Measurements from ENCODE around the gene TBX2.

TBX2 gene

GRCh38 chr17:61388561-61389356, 10.9 kb upstream of the TBX2 start:
- no peak for DNase-seq

DNA sequence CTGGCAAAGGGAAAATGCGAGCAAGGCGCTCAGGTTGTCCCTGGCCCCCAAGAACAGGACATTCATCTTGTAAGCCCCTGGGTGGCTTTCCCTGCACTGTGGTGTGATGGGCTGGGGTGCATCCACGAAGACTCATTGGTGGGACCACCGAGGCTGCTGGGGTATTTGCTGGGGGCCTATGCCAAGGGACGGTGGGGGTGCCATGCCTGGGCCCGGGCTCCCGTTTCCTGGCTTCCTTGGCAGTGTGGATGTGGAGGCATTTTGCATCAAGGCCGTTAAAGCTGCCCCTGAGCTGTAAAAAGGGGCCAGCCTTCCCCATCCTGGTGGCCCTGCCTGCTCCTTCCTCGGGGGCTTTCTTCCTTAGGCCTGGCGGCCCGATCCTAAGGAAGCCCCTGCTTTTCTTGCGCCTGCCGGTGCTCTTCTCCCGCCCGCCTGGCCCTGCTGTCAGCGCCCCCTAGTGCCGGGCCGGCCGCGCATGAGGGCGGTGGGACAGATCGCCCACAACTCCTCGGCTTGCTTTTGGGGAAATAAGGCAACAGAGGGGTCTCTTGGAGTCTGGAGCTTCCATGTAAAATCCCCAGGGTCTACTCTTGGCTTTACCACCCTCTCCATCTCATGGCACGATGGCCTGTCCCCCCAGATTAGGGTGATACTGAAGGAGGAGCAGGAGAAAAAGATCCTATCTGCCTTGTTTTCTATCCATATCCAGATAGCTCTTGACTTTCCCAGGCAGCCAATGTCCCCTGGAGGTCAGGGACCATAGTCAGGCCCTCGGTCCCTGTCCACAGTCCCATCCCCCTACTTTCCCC, 9.8 kb upstream of the TBX2 start:
- no peak for DNase-seq

DNA sequence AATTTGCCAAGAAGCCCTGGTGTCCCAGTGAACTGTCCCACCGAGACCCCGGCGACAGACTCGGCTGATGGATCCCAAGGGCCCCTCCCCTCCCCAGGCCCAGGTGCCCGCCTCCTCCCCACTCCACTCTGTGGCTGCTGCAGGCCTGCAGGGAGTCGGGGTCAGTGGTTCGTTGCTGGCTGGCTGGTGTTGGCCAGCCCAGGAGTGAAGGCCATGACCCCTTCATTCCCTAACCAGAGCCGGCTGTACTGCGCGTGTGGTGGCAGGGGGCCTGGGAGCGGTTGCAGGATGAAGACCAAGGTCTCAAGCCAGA, 9.2 kb upstream of the TBX2 start:
- no peak for DNase-seq

DNA sequence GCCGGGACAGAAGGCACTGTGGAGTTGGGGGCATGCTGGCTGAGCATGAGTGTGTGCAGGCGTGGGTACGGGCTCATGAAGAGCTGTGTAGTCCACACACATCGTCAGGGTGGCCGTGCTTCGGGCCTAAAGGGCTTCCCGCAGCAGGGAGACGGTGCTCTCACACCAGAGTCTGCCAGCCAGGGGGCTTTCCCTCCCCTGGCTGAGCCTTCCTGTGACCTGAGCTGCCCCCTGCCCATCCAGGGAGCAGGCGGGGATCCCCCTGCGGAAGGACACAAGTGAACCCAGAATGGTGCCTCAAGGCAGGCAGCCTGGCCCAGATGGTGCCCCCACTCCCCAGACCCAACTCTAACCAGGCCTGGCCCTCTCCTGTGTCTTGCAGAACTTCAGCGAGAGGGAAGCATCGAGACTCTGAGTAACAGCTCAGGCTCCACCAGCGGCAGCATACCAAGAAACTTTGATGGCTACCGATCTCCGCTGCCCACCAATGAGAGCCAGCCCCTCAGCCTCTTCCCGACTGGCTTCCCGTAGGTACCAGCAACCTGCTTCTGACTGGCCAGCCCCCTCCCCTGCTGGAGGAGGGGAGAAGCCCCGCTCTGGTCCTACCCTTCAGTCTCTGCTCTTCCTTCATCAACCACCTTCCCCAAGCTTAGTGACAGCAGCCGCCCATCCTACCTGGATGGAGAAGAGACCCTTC, 7.9 kb upstream of the TBX2 start:
- DNase-seq = no peak

DNA sequence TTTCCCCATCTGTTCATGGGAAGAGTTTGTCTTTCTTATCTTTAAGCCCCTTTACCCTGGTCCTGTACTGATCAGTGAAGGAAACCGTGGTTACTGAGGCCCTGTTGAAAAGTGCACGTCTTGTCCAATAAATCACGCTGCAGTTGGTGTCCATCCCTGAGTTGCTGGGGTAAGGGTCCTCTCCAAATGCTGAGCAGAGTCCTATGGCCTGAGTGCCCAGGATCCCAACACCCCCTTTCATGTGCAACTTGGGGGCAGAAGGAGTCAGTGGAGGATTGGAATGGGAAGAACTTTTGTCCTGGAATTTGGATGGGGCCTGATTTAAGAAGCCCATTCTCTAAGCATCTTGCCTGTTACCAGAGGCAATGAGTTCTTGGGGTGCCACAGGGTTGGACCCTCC, 7.0 kb upstream of the TBX2 start:
- DNase-seq = no peak

DNA sequence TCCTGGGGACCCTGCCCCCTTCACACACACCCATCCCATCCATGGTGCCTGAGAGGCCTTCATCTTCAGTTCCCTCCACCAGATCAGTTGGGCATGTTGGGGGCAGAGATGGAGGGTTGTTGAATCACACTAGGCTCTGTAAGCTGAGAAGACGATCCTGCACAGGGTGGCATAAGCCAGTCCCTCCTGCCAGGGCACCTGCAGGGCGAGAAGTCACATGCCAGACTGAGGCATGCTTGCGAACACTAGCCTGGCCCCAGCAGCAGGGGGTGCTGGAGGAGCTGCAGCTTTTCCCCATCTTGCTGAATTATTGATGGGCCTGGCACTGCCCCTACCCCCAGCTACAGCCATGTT, 6.1 kb upstream of the TBX2 start:
- no peak for DNase-seq

- no peak for DNase-seq
These were observed 5.6 kb upstream of the TBX2 start for GRCh38 chr17:61393904-61394629.

DNA sequence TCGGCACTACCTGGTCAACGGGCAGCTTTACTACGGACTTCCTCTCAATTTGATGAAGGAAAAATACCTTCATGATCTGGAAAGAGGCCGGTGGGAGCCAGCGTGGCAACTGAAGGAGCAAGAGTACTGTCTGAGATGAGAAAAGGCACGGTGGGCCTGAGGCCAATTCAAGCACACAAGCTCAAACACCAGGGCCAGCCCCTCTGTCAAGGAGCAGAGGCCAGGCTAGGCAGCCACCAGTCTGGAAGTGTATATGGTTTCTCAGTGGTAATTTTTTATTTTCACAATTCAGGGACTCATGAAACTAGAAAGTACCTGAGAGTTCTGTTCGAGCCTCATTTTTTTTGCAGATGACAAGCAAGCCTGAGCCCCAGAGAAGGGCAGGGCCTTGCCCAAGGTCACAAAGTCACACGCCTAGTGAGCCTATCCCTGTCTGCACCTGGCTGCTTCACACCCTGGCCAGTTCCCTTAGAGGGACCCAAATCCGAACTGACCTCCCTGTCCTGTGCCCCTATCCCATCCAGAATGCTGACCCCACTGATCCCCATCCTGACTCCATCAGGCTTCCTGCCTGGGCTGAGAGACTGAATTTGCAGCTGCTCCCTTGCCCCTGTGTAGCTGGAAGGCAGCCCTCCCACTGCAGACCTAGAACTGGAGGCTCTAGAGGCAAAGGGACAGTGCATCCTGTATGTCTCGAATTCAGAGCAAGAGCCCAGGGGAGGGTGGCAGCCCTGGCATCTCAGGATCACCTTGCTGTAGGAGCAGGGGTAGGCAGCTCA, 4.8 kb upstream of the TBX2 start:
- no peak for DNase-seq

- no peak for DNase-seq
These were observed 4.1 kb upstream of the TBX2 start for GRCh38 chr17:61395409-61395982.

DNA sequence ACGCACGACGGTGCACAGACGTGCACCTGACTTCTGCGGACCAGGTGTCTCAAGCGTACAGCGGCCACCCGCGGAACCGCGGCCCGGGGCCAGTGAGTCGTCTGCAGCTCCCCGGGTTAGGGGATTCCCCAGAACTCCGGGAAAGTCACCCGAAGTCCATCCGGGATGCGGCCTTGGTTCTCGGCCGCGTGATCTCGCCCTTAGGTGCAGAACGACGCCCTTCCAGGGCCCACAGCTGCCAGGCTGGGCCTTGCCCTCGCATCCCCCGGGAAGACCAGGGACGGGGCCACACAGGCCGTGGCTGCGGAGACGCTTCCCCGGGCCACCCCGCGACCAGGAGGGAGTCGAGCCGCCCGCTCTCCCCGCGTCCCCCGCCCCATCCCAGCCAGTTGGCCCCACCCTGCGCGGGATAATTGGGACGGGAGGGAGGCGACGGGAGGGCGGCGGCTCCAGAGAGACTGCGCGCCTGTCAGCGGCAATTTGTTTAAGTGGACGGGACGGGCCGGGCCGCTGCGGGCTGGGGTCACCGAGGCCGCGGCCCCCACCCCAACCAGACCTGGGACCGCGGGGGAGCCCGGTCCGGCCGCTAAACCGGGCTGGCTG, 3.6 kb upstream of the TBX2 start:
- DNase-seq = no peak

DNA sequence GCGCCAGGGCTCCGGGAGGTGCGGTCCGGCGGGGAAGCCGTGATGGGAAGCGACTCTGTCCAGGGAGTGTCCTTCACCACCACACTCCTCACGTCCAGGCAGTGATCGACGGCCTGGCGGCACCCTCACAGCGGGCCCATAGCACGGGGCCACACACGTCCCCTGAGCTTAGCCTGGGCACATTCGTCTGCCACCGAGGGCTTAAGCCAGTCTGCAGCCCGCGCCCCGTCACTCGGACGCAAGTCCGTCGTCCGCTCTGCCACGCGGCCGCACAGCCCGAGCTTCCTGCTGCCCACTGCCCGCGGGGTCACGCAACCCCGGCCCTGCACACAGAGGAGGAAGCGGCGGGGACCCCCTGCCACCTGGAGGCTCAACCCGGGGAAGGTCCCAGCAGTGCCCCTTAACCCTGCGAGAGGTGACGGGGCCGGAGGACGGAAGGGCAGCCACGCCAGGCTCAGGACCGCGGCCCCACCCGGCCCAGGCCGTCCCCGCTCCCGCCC, 3.0 kb upstream of the TBX2 start:
- no peak for DNase-seq

- DNase-seq = no peak
These were observed 2.4 kb upstream of the TBX2 start for GRCh38 chr17:61397086-61397842.

DNA sequence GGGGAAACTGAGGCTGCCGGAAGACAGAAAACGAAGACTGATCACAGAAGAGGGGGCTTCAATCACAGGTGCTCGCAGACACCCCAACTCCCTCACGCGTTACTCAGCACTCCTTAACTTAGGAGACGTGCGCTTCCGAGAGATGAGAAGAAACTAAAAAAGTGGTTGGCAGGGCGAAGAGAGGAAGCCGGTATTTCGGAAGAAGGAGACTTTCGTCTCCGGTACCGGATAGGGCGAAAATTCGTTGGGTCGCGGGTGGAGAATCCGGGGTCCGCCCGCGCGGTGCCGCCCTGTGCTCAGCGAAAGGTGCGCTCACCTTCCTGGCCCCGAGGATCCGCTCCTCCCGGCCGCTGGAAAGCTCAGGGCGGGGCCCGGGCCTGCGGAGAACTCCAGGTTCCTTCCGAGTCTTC, 917 bp upstream of the TBX2 start:
- no peak for DNase-seq

- no peak for DNase-seq
These were observed 548 bp downstream of the TBX2 start for GRCh38 chr17:61400066-61400716.

GRCh38 chr17:61400717-61401388, 1.2 kb downstream of the TBX2 start:
- DNase-seq = no peak

DNA sequence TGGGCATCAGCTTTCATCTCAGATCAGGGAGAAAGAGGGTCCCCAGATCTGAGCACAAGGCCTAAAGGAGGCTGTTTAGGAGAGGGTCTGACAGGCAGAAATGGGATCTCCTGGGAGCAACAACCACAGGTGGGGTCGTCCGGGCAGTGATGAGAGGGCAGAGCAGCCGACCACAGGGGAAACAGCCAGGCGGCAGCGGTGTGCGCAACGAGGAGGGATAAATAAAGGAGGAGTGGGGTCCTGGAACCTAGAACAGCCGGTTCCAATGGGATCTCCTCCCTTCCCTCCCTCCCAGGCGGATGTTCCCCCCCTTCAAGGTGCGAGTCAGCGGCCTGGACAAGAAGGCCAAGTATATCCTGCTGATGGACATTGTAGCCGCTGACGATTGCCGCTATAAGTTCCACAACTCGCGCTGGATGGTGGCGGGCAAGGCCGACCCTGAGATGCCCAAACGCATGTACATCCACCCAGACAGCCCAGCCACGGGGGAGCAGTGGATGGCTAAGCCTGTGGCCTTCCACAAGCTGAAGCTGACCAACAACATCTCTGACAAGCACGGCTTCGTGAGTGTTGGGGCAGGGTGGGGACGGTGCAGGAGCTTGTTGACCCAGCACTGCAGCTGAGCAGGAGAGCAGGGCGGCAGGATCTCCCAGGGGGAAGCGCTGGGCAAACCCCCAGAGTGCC, 1.9 kb downstream of the TBX2 start:
- no peak for DNase-seq

DNA sequence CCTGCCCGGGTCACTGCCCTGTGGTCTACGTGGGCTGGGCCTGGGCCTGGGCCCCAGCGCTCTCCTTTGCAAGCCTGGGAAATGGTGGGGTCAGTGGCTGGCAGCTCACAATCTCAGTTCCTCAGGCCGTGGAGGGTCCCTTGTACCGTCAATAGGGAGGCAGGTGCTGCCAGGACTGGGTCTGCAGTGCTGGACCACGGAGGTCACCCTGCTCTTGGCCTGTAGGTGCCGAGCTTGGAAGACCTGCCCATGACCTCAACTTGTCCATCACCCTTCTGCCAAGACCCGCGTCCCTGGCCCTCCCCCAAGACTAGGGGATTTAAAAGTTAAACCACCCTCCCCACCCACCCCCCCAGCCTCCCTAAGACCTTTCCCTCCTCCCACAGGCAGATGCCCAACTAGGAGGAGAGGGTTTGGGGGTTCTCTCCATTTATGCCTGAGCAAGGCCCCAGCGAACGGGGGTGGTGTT, 2.5 kb downstream of the TBX2 start:
- no peak for DNase-seq

GRCh38 chr17:61402978-61403800, 3.5 kb downstream of the TBX2 start:
- DNase-seq = no peak

All from SIG-M5 (cell line).